Activated CD8-positive, alpha-beta memory T cell treated with anti-CD3 and anti-CD28 coated beads for 48 hours (primary cell): ENCODE results near the gene CLCNKA.

Experiments
- DNase-seq, 3 experiments: peaks; one replicate each; pipeline ENCODE4 v3.0.0-alpha.2; 2020; ENCODE audit warnings: low read depth in 2 of 3, low spot score in 2 of 3

The CLCNKA gene

GRCh38 chr1:16076031-16076864 is 54.4 kb downstream of the CLCNKA start:
- no peak for DNase-seq

- no peak for DNase-seq
Measured at GRCh38 chr1:16076865-16077238, 55.0 kb downstream of the CLCNKA start.

GRCh38 chr1:16077406-16078245 is 55.8 kb downstream of the CLCNKA start:
- DNase-seq = no peak

- DNase-seq = peak; percentile 34 to 45 (median 44)
Measured at GRCh38 chr1:16078925-16079656, 57.3 kb downstream of the CLCNKA start.

- DNase-seq = no peak
Measured at GRCh38 chr1:16080422-16081150, 58.8 kb downstream of the CLCNKA start.

- DNase-seq = no peak
Measured at GRCh38 chr1:16081636-16082035, 59.8 kb downstream of the CLCNKA start.

GRCh38 chr1:16082283-16083038 is 60.6 kb downstream of the CLCNKA start:
- DNase-seq = peak; percentile 25 to 52 (median 44)

- no peak for DNase-seq
Measured at GRCh38 chr1:16083486-16083885, 61.6 kb downstream of the CLCNKA start.
